ENCODE results near the gene IL5RA.

Gene IL5RA

GRCh38 chr3:3107181-3107580 is 3.0 kb downstream of the IL5RA start:
- DNase-seq: no peak

GRCh38 chr3:3105815-3106214 is 4.4 kb downstream of the IL5RA start:
- no peak for DNase-seq

- DNase-seq: no peak
These were observed 4.9 kb downstream of the IL5RA start for GRCh38 chr3:3105246-3105645.

- no peak for DNase-seq
These were observed 7.4 kb downstream of the IL5RA start for GRCh38 chr3:3102751-3103150.

GRCh38 chr3:3101660-3102458 is 8.3 kb downstream of the IL5RA start:
- DNase-seq: no peak

GRCh38 chr3:3097958-3098357 is 12.2 kb downstream of the IL5RA start:
- no peak for DNase-seq

GRCh38 chr3:3089017-3089416 is 21.2 kb downstream of the IL5RA start:
- DNase-seq: no peak

GRCh38 chr3:3087716-3088465 is 22.3 kb downstream of the IL5RA start:
- DNase-seq: no peak

- no peak for DNase-seq
These were observed 22.9 kb downstream of the IL5RA start for GRCh38 chr3:3087279-3087678.

- DNase-seq: no peak
These were observed 23.9 kb downstream of the IL5RA start for GRCh38 chr3:3086239-3086638.

GRCh38 chr3:3085782-3086181 is 24.4 kb downstream of the IL5RA start:
- no peak for DNase-seq

- no peak for DNase-seq
These were observed 25.3 kb downstream of the IL5RA start for GRCh38 chr3:3084890-3085289.

GRCh38 chr3:3082234-3082924 is 27.8 kb downstream of the IL5RA start:
- DNase-seq: no peak

- DNase-seq: no peak
These were observed 28.6 kb downstream of the IL5RA start for GRCh38 chr3:3081381-3082233.

GRCh38 chr3:3080309-3080708 is 29.9 kb downstream of the IL5RA start:
- DNase-seq: no peak

GRCh38 chr3:3074551-3075257 is 35.5 kb downstream of the IL5RA start:
- no peak for DNase-seq

GRCh38 chr3:3071136-3071535 is 39.0 kb downstream of the IL5RA start:
- DNase-seq: no peak

- DNase-seq: no peak
These were observed 40.5 kb downstream of the IL5RA start for GRCh38 chr3:3069723-3070122.

- DNase-seq: no peak
These were observed 41.8 kb downstream of the IL5RA start for GRCh38 chr3:3068358-3068881.

- DNase-seq: no peak
These were observed 43.3 kb downstream of the IL5RA start for GRCh38 chr3:3066910-3067309.

- no peak for DNase-seq
These were observed 43.8 kb downstream of the IL5RA start for GRCh38 chr3:3066378-3066777.

- DNase-seq: no peak
These were observed 44.3 kb downstream of the IL5RA start for GRCh38 chr3:3065876-3066275.

Measured in islet precursor cell (in vitro differentiated cells).